Pancreas (tissue), 10 donors: ENCODE results near the gene KCNJ9. TPM values are rescaled to one million over a fixed set of nuclear protein-coding genes. Genes with fewer than 3 reads are reported as not detected.
A peak's percentile ranks its signal among the peaks of the same experiment; 100 is the strongest.

Experiments used
- ATAC-seq, 4 donors: fragments of 200-7000 bp; cut with Tn5 transposase; one replicate each; pipeline versions ENCODE4 v1.8.0 to v1.9.1; 2020; ENCODE audit warnings: mild to moderate bottlenecking in 4 of 4, moderate library complexity in 4 of 4
- DNase-seq, 6 donors: peaks; one replicate each; pipeline ENCODE4 v3.0.0-alpha.2; 2020
- FAIRE-seq: peaks from 2 replicates; lab custom pipeline; 2012; peaks lifted over from hg19 to GRCh38; lab: Jason Lieb, UNC
- H3K27ac ChIP-seq, 4 donors: fragments of 200-600 bp; sonication (generic); 1 replicate in 3 of 4; 2 replicates in 1 of 4; pipeline versions ENCODE4 v1.5.0 to v1.8.0; 2020
- H3K27me3 ChIP-seq, 4 donors: fragments of 200-600 bp; one replicate each; pipeline ENCODE4 v1.8.0; 2021
- H3K36me3 ChIP-seq, 3 donors: fragments of 200-600 bp; sonication (generic) in 1 of 3; one replicate each; pipeline versions ENCODE4 v1.5.0 to v1.8.0; 2020 to 2021
- H3K4me1 ChIP-seq, 3 donors: fragments of 200-600 bp; one replicate each; pipeline ENCODE4 v1.8.0; 2021
- H3K4me3 ChIP-seq, 4 donors: fragments of 200-600 bp; sonication (generic) in 2 of 4; one replicate each; pipeline versions ENCODE4 v1.5.0 to v1.8.0; 2020 to 2021
- H3K9me3 ChIP-seq, 4 donors: fragments of 200-600 bp; one replicate each; pipeline ENCODE4 v1.8.0; 2021
- WGBS, 2 donors: extraction: QIAGEN DNeasy Blood & Tissue Kit; methylation state at CpG; one replicate each; pipeline ENCODE4 v1.1.7; 2013; 5-methylcytosine and 5-hydroxymethylcytosine counted together
- intact Hi-C, 3 donors: fragments of 100-400 bp; cut with DNase I; formaldehyde crosslinking; loops; one replicate each; pipeline versions ENCODE4 v1.11.1 to v1.14.2; 2022
- polyA plus RNA-seq, 2 donors: library from polyadenylated mRNA; stranded (reverse); fragments of 200-250 nt; gene quantifications; one replicate each; pipeline ENCODE4 v1.2.3, GENCODE V29; 2013
- total RNA-seq, 6 donors: library from RNA; stranded (reverse); fragmentation: NEBNext Ultra II Directional in 4 of 6; extraction: Animal tissue kit (Norgen Biotek cat#: 25700) in 4 of 6; gene quantifications; one replicate each; pipeline versions ENCODE4 v1.2.1 to v1.2.4, GENCODE V29; 2021 to 2023
- TF ChIP-seq, protein P1 (sequence below), 4 donors: fragments of 200-600 bp; sonication (generic) in 3 of 4; IDR thresholded peaks; one replicate each; pipeline versions ENCODE4 v1.5.0 to v1.8.0; 2021; ENCODE audit warnings: antibody characterized with exemption in 4 of 4
- donor health status: healthy with polysubstance abuse.
- donor health status: DM: no; HTN: no; CAD: no; lungs with moderate emphysema.
- donor health status: DM: no; HTN: no; CAD: no.
- donor health status: control.
- donor health status: control.
- donor health status: Bipolar disorder and iron deficiency.
- donor health status: DM: yes; HTN: yes; CAD: no.
- donor health status: DM: no; HTN: no; CAD: no.
- donor health status: DM: no; HTN: no; CAD: no.
- donor health status: DM: yes; HTN: yes; CAD: no.

KCNJ9 gene
- total and polyA plus RNA-seq, 8 donors: 0.02 to 0.04 TPM; not detected in 6

GRCh38 chr1:160096274-160097116 is 15.2 kb downstream of the KCNJ9 start:
- intact Hi-C loops: no loop called here
- Histone ChIP-seq H3K27ac (no peak overlapping the region), H3K9me3 (no peaks in the 10 kb centered on the region), H3K4me1 (peaks cover 5 to 31% (median 13%) of the 10 kb centered on the region in 3 donors), H3K4me3 (peak overlapping the region in 2 of 4 donors; percentile 58 to 78), H3K27me3 (no peaks in the 10 kb centered on the region), H3K36me3 (peaks cover 0 to 25% (median 0%) of the 10 kb centered on the region in 3 donors)
- TF ChIP-seq, protein P1, sequence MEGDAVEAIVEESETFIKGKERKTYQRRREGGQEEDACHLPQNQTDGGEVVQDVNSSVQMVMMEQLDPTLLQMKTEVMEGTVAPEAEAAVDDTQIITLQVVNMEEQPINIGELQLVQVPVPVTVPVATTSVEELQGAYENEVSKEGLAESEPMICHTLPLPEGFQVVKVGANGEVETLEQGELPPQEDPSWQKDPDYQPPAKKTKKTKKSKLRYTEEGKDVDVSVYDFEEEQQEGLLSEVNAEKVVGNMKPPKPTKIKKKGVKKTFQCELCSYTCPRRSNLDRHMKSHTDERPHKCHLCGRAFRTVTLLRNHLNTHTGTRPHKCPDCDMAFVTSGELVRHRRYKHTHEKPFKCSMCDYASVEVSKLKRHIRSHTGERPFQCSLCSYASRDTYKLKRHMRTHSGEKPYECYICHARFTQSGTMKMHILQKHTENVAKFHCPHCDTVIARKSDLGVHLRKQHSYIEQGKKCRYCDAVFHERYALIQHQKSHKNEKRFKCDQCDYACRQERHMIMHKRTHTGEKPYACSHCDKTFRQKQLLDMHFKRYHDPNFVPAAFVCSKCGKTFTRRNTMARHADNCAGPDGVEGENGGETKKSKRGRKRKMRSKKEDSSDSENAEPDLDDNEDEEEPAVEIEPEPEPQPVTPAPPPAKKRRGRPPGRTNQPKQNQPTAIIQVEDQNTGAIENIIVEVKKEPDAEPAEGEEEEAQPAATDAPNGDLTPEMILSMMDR (IDR thresholded peaks at IDR 0.05): no peak
- ATAC-seq: no peak
- no peak for DNase-seq
- 61 to 73% methylated on average over 4 of the region's 4 CpGs for WGBS, 2 donors
- no peak for FAIRE-seq

GRCh38 chr1:160097151-160097910 is 16.0 kb downstream of the KCNJ9 start:
- DNase-seq (peak in 1 of 6 donors; percentile 24), ATAC-seq (no peak), FAIRE-seq (no peak)
- peak overlapping the region; percentile 58 to 78 (median 68) for H3K4me3 ChIP-seq
- no peaks in the 10 kb centered on the region for H3K9me3 ChIP-seq
- H3K4me1 ChIP-seq: peaks cover 5 to 33% (median 13%) of the 10 kb centered on the region in 3 donors
- peak overlapping the region in 3 of 4 donors; percentile 55 to 78 (median 75) for H3K27ac ChIP-seq
- peaks cover 0 to 17% (median 0%) of the 10 kb centered on the region in 3 donors for H3K36me3 ChIP-seq
- intact Hi-C loops: no loop called here
- TF ChIP-seq, protein P1 (IDR thresholded peaks at IDR 0.05): no peak
- WGBS, 2 donors: 60 to 61% methylated on average over 5 of the region's 5 CpGs
- H3K27me3 ChIP-seq: no peaks in the 10 kb centered on the region

DNA sequence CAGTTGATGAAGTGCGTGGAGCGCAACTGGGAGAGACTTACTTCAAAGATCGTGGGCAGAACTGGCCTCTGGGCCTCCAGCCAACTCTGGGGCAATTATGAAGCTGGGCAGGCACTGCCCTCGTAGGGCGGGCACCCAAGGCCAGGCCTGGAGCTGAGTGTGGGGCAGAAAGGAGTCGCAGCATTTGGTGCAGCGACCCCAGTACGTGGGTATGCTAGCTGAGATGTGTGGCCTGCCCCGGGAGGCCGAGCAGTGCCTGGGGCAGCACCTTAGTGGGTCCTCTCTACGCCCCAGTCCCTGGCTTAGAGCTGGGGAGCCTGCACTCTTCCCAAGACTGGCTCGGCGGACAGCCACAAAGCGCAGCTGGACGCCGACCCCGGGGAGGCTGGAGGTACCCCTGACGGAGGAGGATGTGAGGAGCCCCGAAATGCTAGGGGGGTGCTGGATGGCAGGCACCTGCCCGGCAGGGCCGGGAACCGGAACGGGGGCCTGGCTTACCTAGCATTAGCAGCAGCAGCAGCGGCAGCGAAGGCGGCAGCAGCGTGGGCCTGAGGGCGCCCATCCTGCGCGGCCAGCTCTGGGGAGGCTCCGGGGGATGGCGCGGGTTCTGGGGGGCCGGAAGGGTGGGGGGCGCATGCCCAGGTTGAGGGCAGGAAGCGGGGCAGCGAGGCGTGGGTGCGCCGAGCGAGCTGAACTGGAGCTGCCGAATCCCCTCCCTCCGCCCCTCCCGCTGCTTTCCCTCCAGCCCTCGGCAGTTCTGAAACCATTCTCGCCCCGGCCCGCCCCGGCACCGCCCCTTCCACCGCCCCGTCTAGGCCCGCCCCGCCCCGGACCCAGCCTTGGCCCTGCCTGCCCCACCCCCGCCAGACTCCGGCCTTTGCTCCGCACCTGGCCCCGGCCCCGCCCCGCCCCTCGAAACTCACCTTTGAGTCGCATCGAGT is 16.8 kb downstream of the KCNJ9 start, which contains the start of gene IGSF8:
Gene IGSF8 (minus strand): TSS at position 709 of the 941 bp plus-strand sequence. CDS start 147 bp downstream, at position 562.
- no peak for FAIRE-seq
- Histone ChIP-seq H3K27me3 (no peaks in the 10 kb centered on the region), H3K4me3 (peak within 1 kb of the TSS; percentile 58 to 78 (median 68)), H3K9me3 (no peaks in the 10 kb centered on the region), H3K4me1 (peaks cover 5 to 33% (median 13%) of the 10 kb centered on the region in 3 donors), H3K36me3 (peaks cover 0 to 11% (median 0%) of the 10 kb centered on the region in 3 donors), H3K27ac (peak within 1 kb of the TSS; percentile 79 to 95 (median 92))
- 1% methylated on average over 24 to 64 of the region's 64 CpGs for WGBS, 2 donors
- TF ChIP-seq, protein P1 (IDR thresholded peaks at IDR 0.05): no peak
- intact Hi-C loops: no loop called here
- ATAC-seq: peak; percentile 79 to 88 (median 84)
- DNase-seq: peak; percentile 93 to 99 (median 96)

DNA sequence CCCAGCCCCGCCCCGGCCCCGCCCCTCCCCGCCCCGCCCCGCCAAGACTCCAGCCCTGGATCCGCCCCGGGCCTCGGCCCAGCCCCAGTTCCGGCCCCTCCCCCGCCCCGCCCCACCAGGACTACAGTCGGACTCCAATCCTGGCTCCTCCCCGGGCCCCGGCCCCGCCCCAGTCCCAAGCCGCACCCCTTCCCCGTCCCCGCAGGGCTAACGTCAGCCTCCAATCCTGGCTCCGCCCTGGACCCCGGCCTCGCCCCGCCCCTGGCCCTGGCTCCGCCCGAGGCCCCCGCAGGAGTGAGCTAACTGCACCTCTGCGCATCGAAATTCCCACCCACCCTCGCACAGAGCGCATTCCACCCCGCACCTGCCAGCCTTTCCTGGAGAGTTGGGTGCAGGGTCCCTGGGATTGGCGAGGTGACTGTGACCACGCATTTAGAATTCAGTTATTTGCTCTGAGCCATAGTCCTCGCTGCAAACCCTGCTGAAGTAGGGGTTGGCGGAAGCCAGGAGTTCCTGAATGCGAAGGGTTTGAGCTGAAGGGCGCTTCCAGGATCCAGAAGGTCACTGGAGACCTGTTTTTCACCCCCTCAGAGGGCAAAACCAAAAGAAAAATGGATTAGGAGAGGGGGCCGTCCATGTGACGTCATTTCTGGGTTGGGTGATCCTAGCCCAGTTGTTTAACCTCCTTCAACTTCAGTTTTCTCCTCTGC is 17.7 kb downstream of the KCNJ9 start:
- Histone ChIP-seq H3K4me1 (peaks cover 5 to 33% (median 13%) of the 10 kb centered on the region in 3 donors), H3K27ac (peak overlapping the region; percentile 79 to 95 (median 92)), H3K36me3 (peaks cover 0 to 2% (median 0%) of the 10 kb centered on the region in 3 donors), H3K27me3 (no peaks in the 10 kb centered on the region), H3K9me3 (no peaks in the 10 kb centered on the region), H3K4me3 (peak overlapping the region; percentile 28 to 45 (median 40))
- TF ChIP-seq, protein P1 (IDR thresholded peaks at IDR 0.05): no peak
- FAIRE-seq (no peak), ATAC-seq (peak; percentile 83 to 89 (median 84)), DNase-seq (peak; percentile 98 to 99 (median 98))
- intact Hi-C loops: no loop called here
- WGBS, 2 donors: 1% methylated on average over 25 to 40 of the region's 40 CpGs
